Loucy (cell line): Measurements from ENCODE around the gene SUSD3.

Experiments used
- H2AFZ ChIP-seq: fragments of 200-600 bp; sonication (generic); 2 replicates; pipeline ENCODE4 v1.6.0; 2016; ENCODE audit warnings: antibody characterized with exemption, mild to moderate bottlenecking, low read length, moderate library complexity
- H3F3A ChIP-seq: fragments of 200-600 bp; 2 replicates; pipeline ENCODE4 v1.6.0; 2016; ENCODE audit warnings: antibody characterized with exemption, low read depth, mild to moderate bottlenecking
- H3K27me3 ChIP-seq: fragments of 200-600 bp; sonication (generic); 2 replicates; pipeline ENCODE4 v1.6.1; 2014; ENCODE audit warnings: low read length, mild to moderate bottlenecking; ENCODE audit not compliant: insufficient read depth, poor library complexity, severe bottlenecking
- H3K36me3 ChIP-seq: fragments of 200-600 bp; sonication (generic); 2 replicates; pipeline ENCODE4 v1.6.1; 2016; ENCODE audit warnings: low read length; ENCODE audit not compliant: insufficient read depth
- H3K4me1 ChIP-seq: fragments of 200-600 bp; sonication (generic); 2 replicates; pipeline ENCODE4 v1.5.1; 2014; ENCODE audit warnings: low read length, mild to moderate bottlenecking; ENCODE audit not compliant: insufficient read depth, poor library complexity, severe bottlenecking
- H3K4me2 ChIP-seq: fragments of 200-600 bp; sonication (generic); 2 replicates; pipeline ENCODE4 v1.6.0; 2014; ENCODE audit warnings: antibody characterized with exemption, low read length, low read depth, mild to moderate bottlenecking; ENCODE audit not compliant: poor library complexity, severe bottlenecking
- H3K4me3 ChIP-seq: fragments of 200-600 bp; sonication (generic); 2 replicates; pipeline ENCODE4 v1.5.1; 2014; ENCODE audit warnings: low read length, mild to moderate bottlenecking, mixed read lengths; ENCODE audit not compliant: poor library complexity, severe bottlenecking
- H3K79me2 ChIP-seq: fragments of 200-600 bp; sonication (generic); 2 replicates; pipeline ENCODE4 v1.6.1; 2014; ENCODE audit warnings: low read length; ENCODE audit not compliant: insufficient read depth
- H3K9ac ChIP-seq: fragments of 200-600 bp; sonication (generic); 2 replicates; pipeline ENCODE4 v1.6.0; 2014; ENCODE audit warnings: mild to moderate bottlenecking, low read depth, low read length, moderate library complexity; ENCODE audit not compliant: poor library complexity, severe bottlenecking
- H3K9me2 ChIP-seq: fragments of 200-600 bp; sonication (generic); replicated peaks from 2 replicates; pipeline ENCODE4 v1.6.1; 2016; ENCODE audit warnings: low read depth, low read length, mixed read lengths
- H3K9me3 ChIP-seq: fragments of 200-600 bp; sonication (generic); 2 replicates; pipeline ENCODE4 v1.6.1; 2014; ENCODE audit warnings: mild to moderate bottlenecking, antibody characterized with exemption, low read length, low read depth; ENCODE audit not compliant: insufficient read depth
- H4K20me1 ChIP-seq: fragments of 200-600 bp; sonication (generic); 2 replicates; pipeline ENCODE4 v1.6.0; 2014; ENCODE audit warnings: antibody characterized with exemption, low read length, mild to moderate bottlenecking; ENCODE audit not compliant: insufficient read depth, poor library complexity, severe bottlenecking
- CTCF ChIP-seq: fragments of 200-600 bp; sonication (generic); conservative IDR thresholded peaks from 2 replicates; pipeline ENCODE4 v1.5.1; 2014; ENCODE audit warnings: mild to moderate bottlenecking, antibody characterized with exemption, low read length
- EZH2phosphoT487 ChIP-seq: fragments of 200-600 bp; IDR thresholded peaks from 2 replicates; pipeline ENCODE4 v1.6.1; 2018; ENCODE audit warnings: antibody characterized with exemption, mild to moderate bottlenecking, moderate library complexity, borderline replicate concordance

SUSD3 gene

GRCh38 chr9:93093127-93093876, 34.8 kb downstream of the SUSD3 start:
- peak overlapping the region; percentile 82 for H3K9ac ChIP-seq
- H3F3A ChIP-seq: peaks cover 7% of the 10 kb centered on the region
- no peak overlapping the region for H2AFZ ChIP-seq
- TF ChIP-seq EZH2phosphoT487: no peak
- TF ChIP-seq CTCF: no peak
- peaks cover 6% of the 10 kb centered on the region for H4K20me1 ChIP-seq
- H3K79me2 ChIP-seq: peaks cover 22% of the 10 kb centered on the region
- peaks cover 49% of the 10 kb centered on the region for H3K4me1 ChIP-seq
- H3K9me2 ChIP-seq: no peaks in the 10 kb centered on the region
- peak overlapping the region; percentile 59 for H3K4me2 ChIP-seq
- H3K4me3 ChIP-seq: peak overlapping the region; percentile 35
- no peaks in the 10 kb centered on the region for H3K36me3 ChIP-seq
- no peaks in the 10 kb centered on the region for H3K9me3 ChIP-seq
- no peaks in the 10 kb centered on the region for H3K27me3 ChIP-seq

GRCh38 chr9:93093877-93094657, 35.6 kb downstream of the SUSD3 start:
- H3K9ac ChIP-seq: peak overlapping the region; percentile 82
- peak overlapping the region; percentile 71 for H3K4me2 ChIP-seq
- H3K4me1 ChIP-seq: peaks cover 54% of the 10 kb centered on the region
- H3K9me3 ChIP-seq: no peaks in the 10 kb centered on the region
- no peaks in the 10 kb centered on the region for H3K9me2 ChIP-seq
- H3K79me2 ChIP-seq: peaks cover 26% of the 10 kb centered on the region
- H3K36me3 ChIP-seq: no peaks in the 10 kb centered on the region
- H4K20me1 ChIP-seq: peaks cover 6% of the 10 kb centered on the region
- no peaks in the 10 kb centered on the region for H3K27me3 ChIP-seq
- TF ChIP-seq EZH2phosphoT487 (no peak), CTCF (no peak)
- peak overlapping the region; percentile 35 for H3K4me3 ChIP-seq
- no peak overlapping the region for H2AFZ ChIP-seq
- peaks cover 9% of the 10 kb centered on the region for H3F3A ChIP-seq

- Histone ChIP-seq H3K4me1 (peaks cover 61% of the 10 kb centered on the region), H4K20me1 (peaks cover 6% of the 10 kb centered on the region), H3K79me2 (peaks cover 33% of the 10 kb centered on the region), H3K9me3 (no peaks in the 10 kb centered on the region), H3K36me3 (no peaks in the 10 kb centered on the region), H3K27me3 (no peaks in the 10 kb centered on the region), H3K9me2 (no peaks in the 10 kb centered on the region), H2AFZ (peak overlapping the region; percentile 24; the same call in 1 of the 2 replicates), H3K9ac (peak overlapping the region; percentile 82), H3K4me2 (peak overlapping the region; percentile 71), H3F3A (peaks cover 9% of the 10 kb centered on the region), H3K4me3 (peak overlapping the region; percentile 75)
- TF ChIP-seq EZH2phosphoT487 (no peak), CTCF (no peak)
These were observed 36.2 kb downstream of the SUSD3 start for GRCh38 chr9:93094658-93095204.
